ENCODE data around the gene KIF5A.

KIF5A gene

DNA sequence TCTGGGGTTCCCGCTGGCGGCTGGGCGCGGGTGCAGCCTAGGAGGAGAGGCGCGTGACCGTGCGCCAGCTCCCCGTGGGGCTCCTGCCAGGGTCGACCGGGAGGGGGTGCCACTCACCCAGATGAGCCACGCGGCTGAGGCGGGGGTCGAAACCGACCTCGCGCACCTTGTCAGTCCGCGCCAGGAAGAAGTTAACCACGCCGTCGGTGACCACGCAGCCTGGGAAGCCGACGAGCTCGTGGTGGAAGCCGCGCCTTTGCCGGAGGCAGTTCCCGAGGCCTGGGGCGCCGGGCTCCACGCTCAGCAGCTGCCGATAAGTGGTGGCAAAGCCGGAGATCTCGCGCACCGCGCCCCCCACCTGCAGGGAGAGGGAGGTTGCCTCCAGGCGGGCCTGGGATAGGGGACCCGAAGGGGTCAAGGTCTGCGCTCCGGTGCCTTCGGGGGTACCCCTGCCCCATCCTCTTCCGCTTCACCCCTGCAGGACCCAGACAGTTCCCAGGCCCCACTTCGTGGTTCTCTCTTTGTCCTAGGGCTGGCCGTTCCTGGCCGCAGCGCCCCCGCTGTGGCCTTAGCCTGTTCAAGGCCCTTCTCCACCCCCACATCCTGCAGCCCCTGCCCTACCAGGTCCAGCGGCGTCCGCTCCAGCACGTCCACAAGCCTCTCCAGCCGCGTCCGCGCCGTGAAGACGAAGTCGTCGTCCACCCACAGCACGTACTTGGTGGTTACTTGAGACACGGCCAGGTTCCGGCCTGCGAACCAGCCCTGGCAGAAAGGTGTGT, 77.8 kb downstream of the KIF5A start:
- Histone ChIP-seq H3K27ac (ENCODE audit: low read length) (no peak overlapping the region), H2AFZ (ENCODE audit: low read depth, low read length) (no peak overlapping the region), H3K9me3 (ENCODE audit: insufficient read depth, low read length) (no peaks in the 10 kb centered on the region), H3K27me3 (ENCODE audit: low read depth, low read length) (no peaks in the 10 kb centered on the region), H3K4me3 (ENCODE audit: low read length) (no peak overlapping the region), H3K4me1 (ENCODE audit: low read length) (0 out of 2 replicates have a peak, but pooled peaks cover 3% of the 10 kb centered on the region), H3K9ac (ENCODE audit: low read length) (no peak overlapping the region), H3K79me2 (ENCODE audit: low read length) (no peaks in the 10 kb centered on the region), H4K20me1 (ENCODE audit: insufficient read depth, low read length) (no peaks in the 10 kb centered on the region), H3K36me3 (replicated peaks; ENCODE audit: low read depth, low read length) (no peaks in the 10 kb centered on the region), H3K4me2 (ENCODE audit: low read length) (no peak overlapping the region)
- TF ChIP-seq, protein P1, sequence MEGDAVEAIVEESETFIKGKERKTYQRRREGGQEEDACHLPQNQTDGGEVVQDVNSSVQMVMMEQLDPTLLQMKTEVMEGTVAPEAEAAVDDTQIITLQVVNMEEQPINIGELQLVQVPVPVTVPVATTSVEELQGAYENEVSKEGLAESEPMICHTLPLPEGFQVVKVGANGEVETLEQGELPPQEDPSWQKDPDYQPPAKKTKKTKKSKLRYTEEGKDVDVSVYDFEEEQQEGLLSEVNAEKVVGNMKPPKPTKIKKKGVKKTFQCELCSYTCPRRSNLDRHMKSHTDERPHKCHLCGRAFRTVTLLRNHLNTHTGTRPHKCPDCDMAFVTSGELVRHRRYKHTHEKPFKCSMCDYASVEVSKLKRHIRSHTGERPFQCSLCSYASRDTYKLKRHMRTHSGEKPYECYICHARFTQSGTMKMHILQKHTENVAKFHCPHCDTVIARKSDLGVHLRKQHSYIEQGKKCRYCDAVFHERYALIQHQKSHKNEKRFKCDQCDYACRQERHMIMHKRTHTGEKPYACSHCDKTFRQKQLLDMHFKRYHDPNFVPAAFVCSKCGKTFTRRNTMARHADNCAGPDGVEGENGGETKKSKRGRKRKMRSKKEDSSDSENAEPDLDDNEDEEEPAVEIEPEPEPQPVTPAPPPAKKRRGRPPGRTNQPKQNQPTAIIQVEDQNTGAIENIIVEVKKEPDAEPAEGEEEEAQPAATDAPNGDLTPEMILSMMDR (IDR thresholded peaks at IDR 0.05; ENCODE audit: low read depth, low read length): no peak
- no peak for TF ChIP-seq EZH2phosphoT487 (IDR thresholded peaks at IDR 0.05; ENCODE audit: low read depth)

- H3K27me3 ChIP-seq (ENCODE audit: low read depth, low read length): no peaks in the 10 kb centered on the region
Measured at GRCh38 chr12:57628280-57629191, 78.7 kb downstream of the KIF5A start.

DNA sequence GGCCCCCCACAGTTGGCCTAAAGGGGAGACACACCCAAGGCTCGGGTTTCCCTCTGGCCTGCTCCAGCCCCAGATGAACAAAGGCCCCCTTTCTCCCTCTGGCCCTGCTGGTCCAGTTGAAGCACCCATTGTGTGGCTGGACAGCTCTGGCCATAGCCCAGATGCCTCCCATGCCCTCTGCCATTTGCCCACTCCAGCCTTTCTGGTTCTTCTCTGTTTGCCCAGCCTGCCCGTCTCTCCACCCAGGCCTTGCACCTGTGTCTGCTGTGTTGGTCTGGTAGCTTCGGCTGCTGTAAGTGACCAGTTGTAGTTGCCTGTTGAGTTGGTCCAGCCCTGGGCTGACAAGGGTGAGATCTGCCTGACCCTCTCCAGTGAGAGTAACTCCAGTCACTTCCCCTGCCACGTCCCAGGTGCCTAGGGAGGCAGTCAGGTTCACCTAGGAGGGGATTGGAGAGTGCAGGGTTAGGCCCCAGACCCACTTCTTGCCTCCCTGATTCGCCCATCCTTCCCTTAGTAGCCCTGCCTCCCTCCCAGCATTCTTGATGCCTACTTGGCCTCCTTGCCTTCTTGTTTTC, 80.1 kb downstream of the KIF5A start:
- Histone ChIP-seq H3K36me3 (replicated peaks; ENCODE audit: low read depth, low read length) (no peaks in the 10 kb centered on the region), H2AFZ (ENCODE audit: low read depth, low read length) (no peak overlapping the region), H3K27ac (ENCODE audit: low read length) (no peak overlapping the region), H4K20me1 (ENCODE audit: insufficient read depth, low read length) (no peaks in the 10 kb centered on the region), H3K79me2 (ENCODE audit: low read length) (no peaks in the 10 kb centered on the region), H3K9me3 (ENCODE audit: insufficient read depth, low read length) (no peaks in the 10 kb centered on the region), H3K4me1 (ENCODE audit: low read length) (peaks cover 8% of the 10 kb centered on the region; the same call in 1 of the 2 replicates), H3K4me3 (ENCODE audit: low read length) (no peak overlapping the region), H3K9ac (ENCODE audit: low read length) (no peak overlapping the region), H3K27me3 (ENCODE audit: low read depth, low read length) (no peaks in the 10 kb centered on the region), H3K4me2 (ENCODE audit: low read length) (no peak overlapping the region)
- TF ChIP-seq, protein P1 (IDR thresholded peaks at IDR 0.05; ENCODE audit: low read depth, low read length): no peak
- no peak for TF ChIP-seq EZH2phosphoT487 (IDR thresholded peaks at IDR 0.05; ENCODE audit: low read depth)

More at GRCh38 chr12:57628280-57629191, 78.7 kb downstream of the KIF5A start:
- Histone ChIP-seq H3K79me2 (ENCODE audit: low read length) (no peaks in the 10 kb centered on the region), H2AFZ (ENCODE audit: low read depth, low read length) (no peak overlapping the region), H3K4me2 (ENCODE audit: low read length) (no peak overlapping the region), H3K27ac (ENCODE audit: low read length) (no peak overlapping the region), H3K4me1 (ENCODE audit: low read length) (peaks cover 7% of the 10 kb centered on the region; the same call in 1 of the 2 replicates), H4K20me1 (ENCODE audit: insufficient read depth, low read length) (no peaks in the 10 kb centered on the region), H3K9me3 (ENCODE audit: insufficient read depth, low read length) (no peaks in the 10 kb centered on the region), H3K9ac (ENCODE audit: low read length) (no peak overlapping the region), H3K4me3 (ENCODE audit: low read length) (no peak overlapping the region), H3K36me3 (replicated peaks; ENCODE audit: low read depth, low read length) (no peaks in the 10 kb centered on the region)
- TF ChIP-seq, protein P1 (IDR thresholded peaks at IDR 0.05; ENCODE audit: low read depth, low read length): no peak
- no peak for TF ChIP-seq EZH2phosphoT487 (IDR thresholded peaks at IDR 0.05; ENCODE audit: low read depth)

Data from OCI-LY3 (cell line).